Left lobe of liver (tissue), 2 donors: Measurements from ENCODE around the gene OGFOD2. TPM values are rescaled to one million over a fixed set of nuclear protein-coding genes. Genes with fewer than 3 reads are reported as not detected.

Source experiments
- ATAC-seq: fragments of 200-7000 bp; cut with Tn5 transposase; one replicate; pipeline ENCODE4 v1.9.1; 2020; ENCODE audit warnings: mild to moderate bottlenecking, moderate library complexity
- DNase-seq: peaks from one replicate; pipeline ENCODE4 v3.0.0-alpha.2; 2020; ENCODE audit warnings: low spot score
- total RNA-seq: library from RNA; stranded (reverse); gene quantifications from one replicate; pipeline ENCODE4 v1.2.1, GENCODE V29; 2021
- donor health status: DM: no; HTN: no; CAD: no; lungs with moderate emphysema.
- donor health status: DM: no; HTN: yes; CAD: no.

Gene OGFOD2
- total RNA-seq, 1 donor from 2014 or later: 26.1 TPM

DNA sequence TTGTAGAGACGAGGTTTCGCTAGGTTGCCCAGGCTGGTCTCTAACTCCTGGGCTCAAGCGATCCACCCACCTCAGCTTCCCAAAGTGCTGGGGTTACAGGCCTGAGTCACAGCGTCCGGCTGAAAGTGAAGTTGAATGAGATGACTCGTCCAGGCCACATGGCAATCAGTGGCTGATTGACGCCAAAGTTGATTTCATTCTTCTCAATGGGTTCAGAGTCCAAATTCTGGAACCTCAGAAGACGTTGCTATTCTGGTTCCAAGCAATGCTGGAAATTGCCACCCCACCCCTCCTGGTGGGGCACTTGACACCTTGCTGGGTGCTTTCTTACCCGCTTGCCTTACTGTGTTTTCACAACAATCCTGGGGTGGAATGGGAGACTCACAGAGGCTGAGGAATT, 23.6 kb upstream of the OGFOD2 start:
- ATAC-seq (no peak), DNase-seq (no peak)

DNA sequence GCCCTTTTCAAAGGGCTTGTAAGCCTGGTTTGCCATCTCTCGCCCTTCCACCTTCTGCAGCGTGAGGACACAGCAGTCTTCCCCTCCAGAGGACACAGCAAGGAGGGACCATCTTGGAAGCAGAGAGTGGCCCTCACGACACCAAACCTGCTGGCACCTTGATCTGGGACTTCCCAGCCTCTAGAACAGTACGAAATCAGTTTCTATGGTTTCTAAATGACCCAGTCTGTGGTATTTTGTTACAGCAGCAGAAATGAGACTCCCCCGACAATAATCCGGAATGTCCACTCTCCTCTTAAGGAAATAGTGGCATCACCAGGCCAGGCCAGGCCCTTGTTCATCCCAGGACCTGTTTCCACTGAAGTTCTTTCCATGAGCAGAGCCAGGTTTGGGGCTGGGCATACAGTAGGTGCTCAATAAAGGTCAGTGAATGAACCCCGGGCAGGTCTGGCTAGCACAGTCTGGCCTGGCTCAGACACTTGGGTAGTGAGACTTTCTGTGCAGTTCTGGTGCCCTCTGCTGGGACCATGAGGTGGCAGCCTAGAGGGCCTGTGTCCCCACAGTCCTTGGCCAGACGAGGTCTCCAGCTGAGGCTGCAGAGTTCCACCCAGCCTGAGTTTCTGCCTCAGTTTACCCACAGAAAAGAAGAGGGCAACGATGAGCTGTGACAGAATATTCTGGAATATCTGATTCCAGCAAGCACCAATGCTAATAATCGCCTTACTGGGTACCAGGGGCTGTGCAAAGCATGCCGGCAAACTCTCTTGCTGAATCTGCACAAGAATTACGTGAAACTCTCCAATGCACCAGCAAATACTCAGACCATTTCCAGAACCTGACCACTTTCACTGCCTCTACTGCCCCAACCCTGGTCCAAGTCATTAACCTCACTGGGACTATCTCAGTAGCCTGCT, 22.8 kb upstream of the OGFOD2 start:
- ATAC-seq (peak; percentile 99), DNase-seq (peak; percentile 79)

DNA sequence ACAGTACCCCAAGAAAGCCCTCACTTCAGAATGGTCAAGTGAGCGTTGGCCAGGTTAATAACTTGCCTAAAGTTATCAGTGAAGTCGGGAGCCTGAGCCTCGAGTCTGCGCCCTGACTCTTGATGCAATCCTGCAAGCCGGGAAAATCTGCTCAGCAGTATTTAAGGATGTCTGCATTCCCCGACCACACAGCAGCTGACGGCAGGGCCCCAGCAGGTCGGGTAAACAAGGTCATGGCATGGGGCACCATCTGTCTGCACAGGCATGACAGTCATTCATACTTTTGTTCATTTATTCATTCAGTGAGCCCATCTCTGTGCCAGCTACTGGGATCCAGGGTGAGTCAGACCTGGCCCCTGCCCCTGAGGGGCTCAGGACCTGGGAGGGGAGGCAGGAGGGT, 19.9 kb upstream of the OGFOD2 start:
- DNase-seq (no peak), ATAC-seq (no peak)

DNA sequence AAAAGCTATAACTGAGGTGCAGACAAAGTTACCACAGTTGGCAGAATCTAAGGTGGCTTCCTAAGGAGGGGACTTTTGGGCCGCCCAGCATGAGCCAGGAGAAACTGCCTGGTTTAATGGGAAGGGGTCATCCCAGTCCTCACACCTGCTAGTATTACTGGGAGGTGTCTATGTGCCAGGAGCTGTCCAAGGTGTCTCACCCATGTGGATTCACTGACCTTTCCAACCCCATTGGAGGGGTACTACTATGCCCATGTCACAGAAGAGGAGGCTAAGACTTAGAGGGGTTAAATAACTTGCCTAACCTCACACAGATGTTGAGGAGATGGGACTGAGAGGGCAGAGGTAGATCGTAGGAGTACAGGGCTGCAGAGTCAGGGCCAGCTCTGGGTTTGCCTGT, 19.0 kb upstream of the OGFOD2 start:
- ATAC-seq: no peak
- no peak for DNase-seq

DNA sequence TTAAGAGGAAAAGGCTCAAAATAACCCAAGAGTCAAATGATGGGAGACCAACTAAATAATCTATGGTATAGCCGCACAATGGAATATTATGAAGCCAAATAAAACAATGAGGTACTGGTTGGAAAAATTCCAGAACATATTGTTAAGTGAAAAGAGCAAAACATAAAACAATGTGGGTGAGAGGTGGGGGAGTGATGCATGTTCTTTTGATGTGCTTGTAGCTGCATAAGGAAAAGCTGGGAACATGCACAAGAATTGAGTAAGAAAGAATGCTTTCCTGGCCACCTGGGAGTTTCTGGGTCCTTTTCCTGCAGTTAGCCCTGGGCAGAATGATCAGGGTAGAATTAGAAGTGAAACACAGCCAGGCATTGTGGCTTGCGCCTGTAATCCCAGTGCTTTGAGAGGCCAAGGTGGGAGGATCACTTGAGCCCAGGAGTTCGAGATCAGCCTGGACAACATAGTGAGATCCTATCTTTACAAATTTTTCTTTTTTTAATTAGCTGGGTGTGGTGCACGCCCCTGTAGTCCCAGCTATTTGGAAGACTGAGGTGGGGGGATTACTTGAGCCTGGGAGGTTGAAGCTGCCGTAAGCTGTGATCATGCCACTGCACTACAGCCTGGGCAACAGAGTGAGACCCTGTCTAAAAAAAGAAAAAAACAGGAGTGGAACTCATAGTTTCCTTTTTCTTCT, 16.7 kb upstream of the OGFOD2 start:
- ATAC-seq: no peak
- no peak for DNase-seq

DNA sequence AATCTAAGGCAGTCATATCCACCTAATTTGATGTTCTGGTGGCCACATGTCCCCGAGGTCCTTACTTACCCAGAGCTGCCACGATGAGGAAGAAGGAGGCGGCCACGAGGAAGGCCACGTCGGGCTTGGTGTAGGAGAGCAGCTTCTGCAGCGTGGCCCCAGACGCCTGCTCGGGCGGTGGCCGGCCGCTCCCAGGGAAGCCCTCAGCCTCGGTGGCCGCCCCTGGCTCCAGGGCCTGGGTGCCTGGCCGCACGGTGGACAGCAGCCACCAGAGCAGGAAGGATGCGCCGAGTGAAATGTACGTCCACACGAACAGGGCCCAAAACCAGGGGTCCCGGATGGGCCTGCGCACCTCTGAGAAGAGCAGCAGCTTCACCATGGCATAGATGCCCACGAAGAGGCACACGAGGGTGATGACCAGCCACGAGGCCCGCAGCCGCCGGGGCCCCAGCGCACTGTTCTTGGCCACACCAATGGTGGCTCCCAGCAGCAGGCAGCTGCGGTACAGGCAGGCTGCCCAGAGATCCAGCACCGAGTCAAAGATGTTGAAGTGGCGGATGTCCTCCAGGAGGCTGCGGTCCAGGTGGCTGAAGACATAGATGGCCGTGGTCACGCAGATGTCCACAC, 15.4 kb upstream of the OGFOD2 start:
- no peak for ATAC-seq
- DNase-seq: no peak

DNA sequence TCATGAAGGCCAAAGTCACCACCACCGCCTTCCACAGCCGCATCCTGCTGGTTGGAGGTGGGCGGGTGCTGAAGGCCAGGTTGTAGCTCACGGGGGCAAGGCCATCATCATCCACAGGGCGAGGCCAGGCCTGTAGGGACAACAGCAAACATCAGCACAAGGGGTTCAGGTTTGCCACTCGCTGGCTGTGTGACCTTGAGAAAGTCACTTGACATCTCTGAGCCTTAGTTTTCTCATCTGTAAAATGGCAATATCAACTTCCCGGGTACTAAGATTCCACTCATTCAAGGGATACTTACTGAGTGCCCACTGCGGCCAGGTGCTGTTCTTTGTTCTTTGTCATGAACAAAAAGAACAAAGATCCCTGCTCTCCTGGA, 14.9 kb upstream of the OGFOD2 start:
- DNase-seq (no peak), ATAC-seq (no peak)

DNA sequence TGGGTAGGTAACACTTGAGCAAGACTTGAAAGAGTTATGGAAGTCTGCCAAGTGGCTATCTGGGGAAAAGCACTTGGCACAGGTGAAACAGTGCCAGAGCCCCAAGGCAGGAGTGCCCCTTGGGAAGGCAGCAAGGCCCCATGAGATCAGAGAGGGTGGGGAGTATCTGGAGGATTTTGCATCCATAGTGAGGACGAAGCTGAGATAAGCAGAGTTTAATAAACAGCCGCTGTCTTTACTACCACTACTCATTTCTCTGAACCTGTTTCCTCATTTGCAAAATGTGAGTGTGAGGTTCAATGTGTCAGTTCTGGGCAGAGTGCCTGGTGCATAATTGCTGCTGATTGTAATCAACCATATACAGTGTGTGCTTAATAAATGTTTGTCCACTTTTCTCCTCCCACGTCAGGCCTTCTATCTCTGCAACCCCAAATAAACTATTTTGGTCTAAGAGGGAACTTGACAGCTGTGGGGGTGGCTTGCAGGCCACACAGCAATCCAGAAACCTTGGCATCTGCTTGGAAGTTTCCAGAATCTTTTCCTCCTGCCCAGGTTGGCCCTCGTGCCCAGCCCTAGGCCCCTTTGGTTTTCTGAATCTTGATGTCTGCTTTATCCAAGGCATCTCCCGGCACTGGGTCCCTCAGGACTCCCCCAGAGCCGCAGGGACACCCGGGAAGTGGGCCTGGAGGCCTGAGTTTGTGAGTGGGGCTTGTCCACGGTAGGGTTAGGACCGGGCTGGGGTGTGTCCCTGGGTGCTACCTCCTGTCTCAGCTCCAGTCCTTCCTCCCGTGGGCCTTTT, 13.3 kb upstream of the OGFOD2 start:
- no peak for ATAC-seq
- DNase-seq: no peak

DNA sequence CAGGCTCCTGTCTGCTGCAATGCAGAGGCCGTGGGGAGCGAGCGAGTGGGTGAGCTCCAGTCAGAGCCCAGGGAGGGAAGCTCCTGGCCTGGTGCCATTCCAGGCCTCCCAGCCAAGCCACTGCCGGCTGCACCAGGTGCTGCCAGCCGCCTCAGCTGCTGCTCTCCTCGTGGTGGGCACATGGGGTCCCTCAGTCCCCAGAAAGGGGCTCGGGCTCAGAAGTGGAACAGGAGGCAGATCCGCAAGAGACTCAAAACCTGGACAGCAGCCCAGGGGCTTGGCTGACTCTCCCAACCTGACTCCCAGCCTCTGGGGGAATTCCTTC, 11.1 kb upstream of the OGFOD2 start:
- ATAC-seq (peak; percentile 11), DNase-seq (no peak)

DNA sequence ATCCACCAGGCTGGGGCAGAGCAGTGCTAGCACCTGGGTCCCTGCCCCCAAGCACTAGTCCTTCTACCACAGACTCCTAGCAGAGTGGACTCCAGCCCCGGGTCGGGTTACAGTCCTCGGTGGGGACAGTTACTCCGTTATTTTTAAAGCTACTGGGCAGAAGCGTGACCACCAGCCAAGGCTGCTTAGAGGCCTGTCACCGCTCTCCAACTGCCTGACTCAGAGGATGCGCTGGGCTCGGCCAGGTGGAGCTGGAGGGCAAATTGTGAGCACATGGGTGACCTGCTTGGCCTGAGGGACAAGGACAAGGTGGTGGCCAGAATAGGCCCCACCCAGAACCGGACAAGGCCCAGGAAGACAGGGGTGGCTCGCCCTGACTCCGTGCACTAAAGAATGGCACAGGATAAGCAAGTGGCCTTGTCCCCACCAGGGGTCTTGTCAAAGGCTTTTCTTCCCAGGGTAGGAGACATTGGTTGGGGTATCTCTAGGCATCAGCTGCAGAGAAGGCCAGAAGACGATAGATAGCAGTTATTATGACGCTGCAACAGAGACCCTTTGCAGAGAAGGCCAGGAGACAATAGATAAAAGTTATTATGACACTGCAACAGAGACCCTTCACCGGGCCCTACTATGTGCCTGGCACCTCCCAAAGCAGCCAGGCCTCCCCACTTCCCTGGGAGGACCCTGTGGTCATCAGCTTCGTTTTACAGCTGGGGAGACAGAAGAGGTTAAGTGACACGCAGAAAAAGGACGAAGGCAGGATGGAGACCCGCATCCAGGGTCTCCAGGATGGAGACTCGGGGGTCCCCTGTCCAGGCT, 10.4 kb upstream of the OGFOD2 start:
- ATAC-seq (no peak), DNase-seq (no peak)

DNA sequence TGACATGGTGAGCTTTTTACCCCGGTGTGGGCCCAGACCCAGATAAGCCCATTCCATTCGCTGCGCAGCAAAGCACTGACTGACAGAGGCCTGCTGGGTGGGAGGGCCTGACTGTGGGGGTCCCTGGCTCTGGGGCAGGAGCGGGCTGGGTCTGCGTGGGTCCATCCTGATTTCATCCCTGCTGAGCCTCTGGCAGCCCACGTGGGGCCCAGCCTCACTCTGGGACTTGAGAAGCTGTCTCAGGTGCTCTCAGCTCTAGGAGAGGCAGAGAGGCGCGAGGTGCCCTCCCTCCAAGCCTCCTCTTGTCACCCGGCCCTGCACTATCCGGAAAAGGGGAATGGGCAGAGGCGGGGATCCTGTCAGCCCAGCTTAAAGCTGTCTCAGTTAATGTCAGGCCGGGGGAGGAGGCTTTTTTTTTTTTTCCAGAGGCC, 9.7 kb upstream of the OGFOD2 start:
- DNase-seq: no peak

DNA sequence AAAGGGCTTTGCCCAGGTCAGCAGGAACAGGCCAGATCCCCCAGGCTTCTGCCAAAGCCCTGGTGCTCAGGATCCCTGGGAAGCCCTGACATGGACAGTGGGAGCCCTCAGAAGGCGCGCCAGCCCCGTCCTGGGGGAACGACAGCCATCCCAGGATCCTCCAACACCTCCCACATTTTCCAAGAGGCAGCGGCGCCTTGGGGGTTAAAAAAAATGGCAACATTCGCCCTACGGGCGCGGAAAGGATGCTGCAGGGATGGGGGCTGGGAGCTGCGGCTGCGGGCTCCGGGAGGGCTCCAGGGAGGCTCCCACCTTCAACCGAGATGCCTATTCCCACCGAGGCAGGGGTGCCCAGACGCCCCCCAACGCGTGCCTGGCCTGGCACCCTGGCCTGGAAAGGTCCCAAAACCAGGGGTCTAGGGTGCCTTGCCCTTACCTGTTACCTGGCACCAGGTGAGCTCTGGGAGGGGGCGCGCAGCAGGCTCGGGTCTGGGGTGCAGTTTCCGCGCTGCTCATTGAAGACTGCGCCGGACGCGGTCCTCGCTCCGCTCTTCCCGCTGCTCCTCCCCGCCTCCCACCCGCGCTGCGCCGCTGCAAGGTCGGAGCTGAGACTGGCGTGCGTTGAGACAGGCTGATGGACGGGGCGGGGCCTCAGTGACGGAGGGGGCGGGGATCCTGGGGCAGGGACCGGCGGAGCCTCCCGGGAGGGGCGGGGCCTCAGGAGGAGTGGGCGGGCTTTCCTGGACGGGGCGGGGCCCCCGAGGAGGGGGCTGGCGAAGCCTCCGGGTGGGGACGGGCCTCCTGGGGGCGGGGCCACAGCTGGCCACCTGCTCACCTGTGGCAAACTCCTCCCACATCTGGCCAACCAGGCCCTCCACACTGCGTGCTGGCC, 8.9 kb upstream of the OGFOD2 start, which contains the start of gene ABCB9:
Gene ABCB9, minus strand, starts transcription at position 613 of the 892 bp plus-strand sequence. CDS start 6,228 bp downstream, outside the sequence.
- ATAC-seq (peak; percentile 95), DNase-seq (peak; percentile 91)

More for the DNA sequence above, 9.7 kb upstream of the OGFOD2 start:
- no peak for ATAC-seq

DNA sequence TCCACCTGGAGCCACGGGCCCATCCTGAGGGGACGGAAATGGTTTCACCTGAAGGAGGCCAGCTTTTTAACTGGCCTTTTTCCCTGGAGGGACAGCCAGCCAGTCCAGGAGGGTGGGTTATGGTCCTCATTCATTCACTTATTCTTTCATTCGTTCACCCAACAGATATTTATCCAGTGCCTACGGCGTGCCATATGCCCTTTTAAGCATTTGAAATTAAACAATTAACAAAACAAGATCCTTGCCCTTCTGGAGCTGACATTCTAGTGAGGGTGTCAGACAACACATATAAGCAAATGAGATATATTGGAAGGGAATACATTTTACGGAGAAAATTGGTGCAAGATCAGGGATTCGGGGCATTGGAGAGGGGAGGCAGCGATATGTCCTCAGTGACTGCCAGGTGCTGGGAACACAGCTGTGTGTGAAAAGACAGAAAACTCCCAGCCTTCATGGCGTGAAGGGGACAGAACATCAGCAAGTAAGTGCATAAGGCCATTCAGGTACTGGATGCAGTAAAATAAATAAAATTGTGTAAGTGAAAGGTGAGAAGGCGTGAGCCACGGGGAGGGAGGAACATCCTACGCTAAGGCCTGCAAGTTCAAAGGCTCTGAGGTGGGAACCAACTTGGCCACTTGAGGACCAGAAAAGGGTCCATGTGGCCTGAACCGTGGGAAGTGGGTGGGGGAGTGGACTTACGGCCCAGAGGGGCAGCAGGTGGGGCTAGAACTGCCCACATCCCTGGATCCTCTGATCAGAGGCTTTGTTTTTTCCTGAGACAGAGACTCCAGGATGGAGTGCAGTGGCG, 8.1 kb upstream of the OGFOD2 start:
- ATAC-seq (no peak), DNase-seq (no peak)

DNA sequence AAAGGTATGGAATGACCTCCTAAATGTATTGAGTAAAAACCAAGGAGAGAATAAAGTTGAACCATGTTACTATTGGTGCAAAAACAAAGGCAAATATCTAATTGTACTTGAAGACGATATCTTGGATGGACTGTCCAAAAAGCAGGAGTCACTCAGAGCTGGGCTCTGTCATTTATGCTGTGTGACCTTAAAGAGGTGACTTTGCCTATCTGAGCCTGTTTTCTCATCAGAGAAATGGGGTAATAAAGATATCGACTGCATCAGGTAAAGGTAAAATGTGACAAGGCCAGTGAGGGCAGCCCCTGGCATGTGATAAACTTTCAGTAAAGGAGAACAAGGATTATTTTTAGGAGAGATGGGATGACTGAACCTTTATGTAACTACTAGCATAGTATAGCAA, 6.9 kb upstream of the OGFOD2 start:
- ATAC-seq: no peak
- DNase-seq: no peak

DNA sequence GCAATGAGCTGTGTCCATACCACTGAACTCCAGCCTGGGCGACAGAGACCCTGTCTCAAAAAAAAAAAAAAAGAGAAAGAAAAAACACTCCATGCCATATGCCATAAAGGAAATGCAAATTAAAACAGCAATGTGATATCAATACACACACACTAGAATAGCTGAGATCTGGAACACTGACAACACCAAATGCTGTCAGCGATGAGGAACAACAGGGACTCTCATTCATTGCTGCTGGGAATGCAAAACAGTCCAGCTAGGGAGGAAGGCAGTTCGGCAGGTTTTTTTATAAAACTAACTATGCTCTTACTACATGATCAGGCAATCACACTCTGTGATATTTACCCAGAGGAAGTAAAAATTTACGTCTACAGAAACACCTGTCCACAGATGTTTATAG, 5.4 kb upstream of the OGFOD2 start:
- no peak for DNase-seq
- ATAC-seq: no peak

DNA sequence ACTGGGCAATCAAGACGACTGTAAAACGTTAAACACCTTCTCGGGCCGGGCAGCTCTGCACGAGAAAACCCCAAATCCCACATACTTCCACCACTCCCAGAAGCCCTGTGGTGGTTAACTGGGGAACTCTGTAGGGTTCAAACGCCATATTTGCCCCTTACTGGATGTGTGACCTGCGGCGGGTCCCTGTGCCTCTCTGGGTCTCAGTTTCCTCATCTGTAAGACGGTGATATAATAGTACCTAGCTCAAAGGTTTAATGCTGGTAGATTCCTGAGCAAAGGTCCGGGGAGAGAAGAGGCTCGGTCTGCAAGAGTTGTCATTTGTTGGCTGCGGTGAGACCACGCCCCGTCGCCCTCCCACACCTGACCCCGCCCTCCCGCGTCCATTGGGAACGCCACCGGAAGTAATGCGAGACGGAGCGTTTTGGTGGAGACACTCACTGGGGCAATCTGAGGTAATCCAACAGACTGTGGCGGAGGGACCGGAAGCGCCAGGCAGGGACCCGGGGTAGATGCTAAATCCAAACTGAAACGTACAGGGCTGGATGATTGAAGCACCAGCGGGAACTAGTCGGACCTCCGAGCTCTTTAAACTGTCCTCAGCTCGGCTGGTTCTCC, 661 bp upstream of the OGFOD2 start:
- ATAC-seq: peak; percentile 89
- DNase-seq: peak; percentile 99

DNA sequence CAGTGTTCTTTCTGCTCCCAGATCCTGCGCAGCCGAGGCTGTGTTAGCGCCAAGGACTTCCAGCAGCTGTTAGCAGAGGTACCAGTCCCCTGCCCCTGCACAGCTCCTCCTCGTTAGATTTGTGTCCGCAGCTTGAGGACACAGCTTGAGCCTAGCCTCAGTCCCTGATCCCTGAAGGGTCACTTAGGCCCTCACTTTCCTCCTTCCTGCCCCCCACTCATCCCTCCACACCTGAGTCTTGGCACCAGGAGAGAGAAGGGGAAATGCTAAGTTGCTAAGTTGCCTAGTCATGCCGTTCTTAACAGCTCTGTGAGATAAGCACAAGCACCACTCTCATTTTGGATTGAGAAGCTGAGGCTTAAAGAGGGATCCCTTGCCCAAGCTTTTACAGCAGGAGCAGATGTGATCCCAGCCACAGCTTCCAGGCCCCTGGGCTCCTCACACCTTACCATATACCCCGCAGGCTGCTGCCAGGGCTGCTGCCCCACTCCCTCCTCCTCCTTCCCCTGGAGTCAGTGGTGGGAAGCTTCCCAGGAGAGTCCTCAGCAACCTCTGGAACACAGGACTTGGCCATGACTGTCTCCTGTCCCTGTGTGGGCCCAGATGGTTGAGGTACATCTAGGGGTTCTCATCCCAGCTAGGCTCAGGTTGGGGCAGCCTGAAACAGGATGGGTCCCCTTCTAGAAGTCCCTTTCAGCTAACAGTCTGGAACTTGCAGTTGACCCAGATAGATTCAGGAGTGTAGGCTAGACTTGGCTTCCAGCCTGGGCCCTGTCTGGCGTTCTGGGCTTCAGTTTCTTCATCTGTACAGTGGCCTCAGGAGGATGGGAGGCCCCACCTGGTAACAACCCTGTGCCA, 975 bp downstream of the OGFOD2 start:
- DNase-seq (no peak), ATAC-seq (no peak)
